Measurements from ENCODE around the gene ST3GAL5.

ST3GAL5 gene

DNA sequence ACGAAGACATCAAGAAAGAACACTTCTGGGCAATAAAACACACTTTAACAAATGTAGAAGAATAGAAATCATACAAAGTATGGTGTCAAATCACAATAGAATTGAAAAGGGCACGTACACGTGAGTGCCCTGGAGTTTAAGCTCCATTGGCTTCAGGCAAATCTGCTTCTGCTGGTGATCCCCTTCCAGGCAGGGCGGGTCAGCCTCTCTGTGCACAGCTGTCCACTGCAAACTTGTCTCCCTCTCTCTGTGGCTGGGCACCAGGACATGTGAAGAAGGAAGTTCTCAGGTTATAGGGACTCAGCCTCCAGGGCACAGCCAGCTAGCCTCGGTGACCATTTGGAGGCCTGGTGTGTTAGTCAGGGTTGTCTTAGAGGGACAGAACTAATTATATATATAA, 66.0 kb downstream of the ST3GAL5 start:
- H3K9ac ChIP-seq (ENCODE audit: low read depth in 1 of 2, low read length in 2 of 2): no peak overlapping the region
- H3K4me1 ChIP-seq (ENCODE audit: control insufficient read depth in 2 of 2, insufficient read depth in 2 of 2, low read length in 2 of 2): peaks cover 0 to 6% of the 10 kb centered on the region in 2 donors
- H3K4me3 ChIP-seq (ENCODE audit: low read length in 2 of 2): no peak overlapping the region
- H3K9me3 ChIP-seq (ENCODE audit: control insufficient read depth in 2 of 2, low read length in 2 of 2): no peaks in the 10 kb centered on the region
- peaks cover 0 to 2% of the 10 kb centered on the region in 2 donors for H3K27me3 ChIP-seq (ENCODE audit: control insufficient read depth in 2 of 2, insufficient read depth in 2 of 2, low read length in 2 of 2)
- no peaks in the 10 kb centered on the region for H3K36me3 ChIP-seq (ENCODE audit: control insufficient read depth in 2 of 2, insufficient read depth in 2 of 2, low read length in 2 of 2)
- no peak overlapping the region for H3K27ac ChIP-seq (ENCODE audit: low read depth in 2 of 2, low read length in 2 of 2)

DNA sequence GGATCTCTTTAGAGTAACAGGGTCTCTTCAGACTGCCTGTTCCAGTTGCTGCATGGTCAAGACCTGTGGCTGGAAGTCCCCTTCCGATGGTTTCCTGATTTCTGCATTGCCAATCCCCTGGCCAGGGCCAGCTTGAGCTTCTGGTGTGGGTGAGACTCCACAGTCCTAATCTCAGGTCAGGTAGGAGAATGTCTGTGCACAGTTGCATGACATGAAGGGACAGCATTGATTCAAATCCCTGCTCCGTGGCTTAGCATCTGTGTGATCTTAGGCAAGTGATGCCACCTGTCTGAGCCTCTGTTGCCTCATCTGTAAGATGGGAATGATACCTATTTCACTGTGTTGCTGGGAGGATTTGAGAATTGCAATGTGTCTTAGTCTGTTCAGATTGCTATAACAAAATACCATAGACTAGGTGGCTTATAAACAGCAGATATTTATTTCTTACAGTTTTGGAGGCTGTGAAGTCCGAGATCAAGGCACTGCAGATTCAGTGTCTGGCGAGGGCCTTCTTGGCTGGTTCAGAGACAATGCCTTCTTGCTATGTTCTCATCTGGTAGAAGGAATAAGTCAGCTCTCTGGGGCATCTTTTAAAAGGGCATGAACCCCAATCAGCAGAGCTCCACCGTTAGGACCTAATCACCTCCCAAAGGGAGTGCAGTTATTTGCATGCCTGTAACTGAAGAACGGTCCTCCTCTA, 68.8 kb downstream of the ST3GAL5 start:
- peaks cover 0 to 2% of the 10 kb centered on the region in 2 donors for H3K27me3 ChIP-seq (ENCODE audit: control insufficient read depth in 2 of 2, insufficient read depth in 2 of 2, low read length in 2 of 2)
- no peak overlapping the region for H3K4me3 ChIP-seq (ENCODE audit: low read length in 2 of 2)
- H3K9me3 ChIP-seq (ENCODE audit: control insufficient read depth in 2 of 2, low read length in 2 of 2): no peaks in the 10 kb centered on the region
- H3K4me1 ChIP-seq (ENCODE audit: control insufficient read depth in 2 of 2, insufficient read depth in 2 of 2, low read length in 2 of 2): no peaks in the 10 kb centered on the region
- H3K36me3 ChIP-seq (ENCODE audit: control insufficient read depth in 2 of 2, insufficient read depth in 2 of 2, low read length in 2 of 2): no peaks in the 10 kb centered on the region
- H3K27ac ChIP-seq (ENCODE audit: low read depth in 2 of 2, low read length in 2 of 2): no peak overlapping the region
- H3K9ac ChIP-seq (ENCODE audit: low read depth in 1 of 2, low read length in 2 of 2): no peak overlapping the region

DNA sequence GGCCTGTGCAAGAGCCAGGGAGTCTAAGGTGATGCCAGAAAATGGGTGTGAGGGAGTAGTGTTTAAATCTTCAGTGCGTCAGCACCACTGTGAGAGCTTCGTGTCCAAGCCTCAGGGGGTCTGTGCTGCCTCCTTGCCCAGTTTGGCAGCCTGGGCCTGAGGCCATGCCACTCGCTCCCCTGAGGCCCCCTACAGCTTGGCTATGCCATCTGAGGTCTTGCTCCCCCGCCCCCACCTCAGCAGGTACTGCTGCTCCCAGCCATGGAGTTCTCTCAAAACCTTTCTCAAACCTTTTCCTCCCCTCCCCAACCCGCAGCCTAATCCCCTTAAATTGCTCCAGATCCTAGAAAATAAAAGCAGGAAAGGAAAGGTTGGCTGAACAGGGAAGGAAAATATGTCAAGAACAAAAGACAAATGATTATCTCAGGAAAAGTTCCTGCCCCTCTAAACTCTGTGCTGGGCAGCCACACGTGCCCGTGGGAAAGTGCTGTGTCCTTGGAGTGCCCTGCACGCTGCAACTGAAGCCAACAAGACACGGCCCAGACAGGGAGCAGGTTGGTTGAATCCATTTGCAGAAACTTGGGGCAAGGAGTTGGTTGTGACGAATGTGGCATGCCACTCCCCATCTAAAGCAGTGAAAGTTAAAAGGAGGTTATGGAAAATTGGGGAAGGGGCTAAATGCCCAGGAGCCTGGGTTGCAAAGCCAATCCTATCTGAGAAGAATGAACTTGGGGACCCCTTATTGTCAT, 73.8 kb downstream of the ST3GAL5 start:
- no peak overlapping the region for H3K9ac ChIP-seq (ENCODE audit: low read depth in 1 of 2, low read length in 2 of 2)
- H3K9me3 ChIP-seq (ENCODE audit: control insufficient read depth in 2 of 2, low read length in 2 of 2): no peaks in the 10 kb centered on the region
- no peak overlapping the region for H3K4me3 ChIP-seq (ENCODE audit: low read length in 2 of 2)
- H3K4me1 ChIP-seq (ENCODE audit: control insufficient read depth in 2 of 2, insufficient read depth in 2 of 2, low read length in 2 of 2): peaks cover 7 to 11% of the 10 kb centered on the region in 2 donors
- no peak overlapping the region for H3K27ac ChIP-seq (ENCODE audit: low read depth in 2 of 2, low read length in 2 of 2)
- peaks cover 2 to 3% of the 10 kb centered on the region in 2 donors for H3K27me3 ChIP-seq (ENCODE audit: control insufficient read depth in 2 of 2, insufficient read depth in 2 of 2, low read length in 2 of 2)
- H3K36me3 ChIP-seq (ENCODE audit: control insufficient read depth in 2 of 2, insufficient read depth in 2 of 2, low read length in 2 of 2): no peaks in the 10 kb centered on the region

DNA sequence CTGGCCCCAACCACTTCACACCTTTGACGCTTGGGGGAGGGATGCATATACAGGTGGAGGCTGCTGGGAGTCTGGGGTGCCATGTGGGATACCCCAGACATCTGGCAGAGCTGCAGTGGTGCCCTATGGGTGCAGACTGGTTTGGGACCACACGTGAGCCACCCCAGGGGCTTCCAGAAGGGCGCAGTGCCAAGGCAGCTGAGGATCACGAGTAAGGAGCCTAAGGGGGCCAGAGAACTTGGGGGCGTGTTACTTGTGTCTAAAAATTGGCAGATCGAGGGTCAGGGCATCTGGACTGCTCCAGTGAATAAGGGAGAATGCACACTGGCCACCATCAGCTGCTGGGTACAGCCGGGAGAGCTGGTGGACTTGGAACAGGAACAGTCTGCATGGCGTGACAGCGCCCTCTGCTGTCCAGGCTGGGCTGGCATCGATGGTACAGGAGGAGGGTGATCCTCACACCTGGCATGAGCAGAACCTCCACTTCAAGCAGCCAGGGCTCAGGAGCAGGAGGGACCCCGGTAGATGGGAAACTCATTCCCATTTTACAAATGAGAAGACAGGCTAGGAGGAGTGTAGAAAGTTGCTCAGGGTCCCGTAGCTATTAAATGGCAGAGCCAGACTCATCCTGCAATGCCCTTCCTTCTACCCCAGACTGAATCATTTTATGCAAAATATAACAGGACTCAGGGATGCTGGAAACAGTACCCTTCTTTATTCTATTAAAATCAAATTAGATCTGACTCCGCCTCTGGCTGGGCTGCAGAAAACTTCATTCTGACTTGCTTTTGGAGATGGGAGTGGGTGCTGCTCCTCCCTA, 74.6 kb downstream of the ST3GAL5 start:
- peaks cover 7 to 11% of the 10 kb centered on the region in 2 donors for H3K4me1 ChIP-seq (ENCODE audit: control insufficient read depth in 2 of 2, insufficient read depth in 2 of 2, low read length in 2 of 2)

DNA sequence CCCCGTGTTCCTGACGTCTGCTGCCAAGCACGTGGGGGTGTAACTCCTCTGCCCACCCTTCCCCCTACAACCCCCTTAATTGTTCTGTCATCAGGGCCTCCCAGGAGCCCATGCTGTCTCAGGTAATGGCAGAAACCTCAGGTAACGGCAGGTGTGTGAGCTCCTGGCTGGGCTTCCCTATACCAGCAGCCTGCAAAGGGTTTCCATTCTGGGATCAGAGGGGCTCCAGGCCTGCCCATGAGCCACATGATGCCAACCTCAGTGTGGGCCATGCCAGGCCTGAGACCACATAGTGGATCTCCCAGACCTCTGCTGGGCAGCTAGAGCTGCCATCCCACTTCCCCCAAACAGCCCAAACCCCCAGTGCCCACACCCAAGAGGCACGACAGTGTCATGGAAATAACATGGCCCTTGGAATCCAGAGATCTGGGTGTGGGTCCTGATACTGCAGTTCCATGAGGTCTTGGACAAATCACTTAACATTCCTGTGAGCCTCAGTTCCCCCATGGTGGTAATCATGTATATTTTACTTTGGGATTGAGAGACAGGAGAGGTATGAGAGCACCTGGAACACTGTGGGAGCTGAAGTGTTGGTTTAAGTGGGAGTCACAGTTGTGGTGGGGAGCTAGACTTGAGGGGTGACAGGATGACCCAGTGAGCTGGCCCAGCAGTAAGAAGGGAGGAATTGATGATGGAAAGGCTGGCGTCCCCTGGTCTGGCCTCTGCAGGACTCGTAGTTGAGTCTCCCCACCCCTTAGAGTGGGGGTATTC, 75.4 kb downstream of the ST3GAL5 start:
- Histone ChIP-seq H3K9ac (ENCODE audit: low read depth in 1 of 2, low read length in 2 of 2) (no peak overlapping the region), H3K27ac (ENCODE audit: low read depth in 2 of 2, low read length in 2 of 2) (no peak overlapping the region), H3K27me3 (ENCODE audit: control insufficient read depth in 2 of 2, insufficient read depth in 2 of 2, low read length in 2 of 2) (peaks cover under 1 to 3% of the 10 kb centered on the region in 2 donors), H3K4me3 (ENCODE audit: low read length in 2 of 2) (no peak overlapping the region), H3K9me3 (ENCODE audit: control insufficient read depth in 2 of 2, low read length in 2 of 2) (no peaks in the 10 kb centered on the region), H3K36me3 (ENCODE audit: control insufficient read depth in 2 of 2, insufficient read depth in 2 of 2, low read length in 2 of 2) (no peaks in the 10 kb centered on the region), H3K4me1 (ENCODE audit: control insufficient read depth in 2 of 2, insufficient read depth in 2 of 2, low read length in 2 of 2) (peaks cover 7 to 11% of the 10 kb centered on the region in 2 donors)

More for the DNA sequence above, 74.6 kb downstream of the ST3GAL5 start:
- Histone ChIP-seq H3K27me3 (ENCODE audit: control insufficient read depth in 2 of 2, insufficient read depth in 2 of 2, low read length in 2 of 2) (peaks cover 2 to 3% of the 10 kb centered on the region in 2 donors), H3K27ac (ENCODE audit: low read depth in 2 of 2, low read length in 2 of 2) (no peak overlapping the region), H3K9ac (ENCODE audit: low read depth in 1 of 2, low read length in 2 of 2) (no peak overlapping the region), H3K9me3 (ENCODE audit: control insufficient read depth in 2 of 2, low read length in 2 of 2) (no peaks in the 10 kb centered on the region), H3K36me3 (ENCODE audit: control insufficient read depth in 2 of 2, insufficient read depth in 2 of 2, low read length in 2 of 2) (no peaks in the 10 kb centered on the region), H3K4me3 (ENCODE audit: low read length in 2 of 2) (no peak overlapping the region)

GRCh38 chr2:85812094-85812735, 76.6 kb downstream of the ST3GAL5 start:
- Histone ChIP-seq H3K36me3 (ENCODE audit: control insufficient read depth in 2 of 2, insufficient read depth in 2 of 2, low read length in 2 of 2) (no peaks in the 10 kb centered on the region), H3K9ac (ENCODE audit: low read depth in 1 of 2, low read length in 2 of 2) (no peak overlapping the region), H3K4me3 (ENCODE audit: low read length in 2 of 2) (no peak overlapping the region), H3K27ac (ENCODE audit: low read depth in 2 of 2, low read length in 2 of 2) (no peak overlapping the region), H3K4me1 (ENCODE audit: control insufficient read depth in 2 of 2, insufficient read depth in 2 of 2, low read length in 2 of 2) (peaks cover 7 to 11% of the 10 kb centered on the region in 2 donors), H3K27me3 (ENCODE audit: control insufficient read depth in 2 of 2, insufficient read depth in 2 of 2, low read length in 2 of 2) (peaks cover 0 to 3% of the 10 kb centered on the region in 2 donors), H3K9me3 (ENCODE audit: control insufficient read depth in 2 of 2, low read length in 2 of 2) (no peaks in the 10 kb centered on the region)

DNA sequence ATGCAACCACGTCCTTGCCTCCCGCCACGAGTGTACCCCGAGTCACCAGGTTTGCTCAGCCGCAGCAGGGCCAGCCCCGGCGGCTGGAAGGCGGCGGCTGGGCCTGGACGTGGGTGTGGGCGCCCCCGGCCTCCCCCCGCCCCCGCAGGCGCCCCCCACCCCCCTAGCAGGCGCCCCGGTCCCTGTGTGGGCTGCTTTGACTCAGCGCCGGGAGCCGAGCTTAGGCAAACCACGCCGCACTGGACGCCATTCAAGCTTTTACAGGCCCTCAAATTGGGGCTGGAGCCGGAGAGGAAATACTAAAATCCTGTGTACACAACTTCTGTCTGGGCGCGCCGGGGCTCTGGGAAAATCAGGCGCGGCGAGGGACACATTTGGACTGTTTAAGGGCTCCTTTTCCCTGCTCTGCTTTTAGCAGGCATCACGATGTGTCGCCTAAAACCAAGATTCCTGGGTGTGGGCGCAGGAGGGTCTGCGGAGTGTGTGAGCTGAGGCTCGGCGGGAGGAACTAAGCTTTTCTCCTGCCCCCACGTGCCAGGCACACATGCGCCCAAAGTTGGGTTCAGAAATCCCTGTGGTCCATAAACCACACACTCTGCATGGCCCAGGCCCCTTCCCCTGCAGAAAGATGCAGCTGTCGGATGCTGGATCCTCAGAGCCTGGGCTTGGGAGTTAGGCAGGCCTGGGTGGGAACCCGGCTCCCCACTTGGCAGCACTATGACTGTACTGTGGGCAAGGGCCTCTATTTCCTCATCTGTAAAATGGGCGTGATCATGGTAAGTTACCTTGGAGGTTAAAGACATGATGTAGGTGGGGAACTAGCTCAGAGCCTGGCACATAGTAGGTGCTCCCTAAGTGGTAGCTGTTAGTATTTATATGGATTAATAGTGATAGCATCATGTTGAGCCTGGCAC, 77.4 kb downstream of the ST3GAL5 start:
- Histone ChIP-seq H3K9ac (ENCODE audit: low read depth in 1 of 2, low read length in 2 of 2) (no peak overlapping the region), H3K4me1 (ENCODE audit: control insufficient read depth in 2 of 2, insufficient read depth in 2 of 2, low read length in 2 of 2) (peaks cover 11% of the 10 kb centered on the region in 2 donors), H3K27ac (ENCODE audit: low read depth in 2 of 2, low read length in 2 of 2) (peak overlapping the region in 1 of 2 donors; percentile 35), H3K4me3 (ENCODE audit: low read length in 2 of 2) (no peak overlapping the region), H3K9me3 (ENCODE audit: control insufficient read depth in 2 of 2, low read length in 2 of 2) (no peaks in the 10 kb centered on the region), H3K27me3 (ENCODE audit: control insufficient read depth in 2 of 2, insufficient read depth in 2 of 2, low read length in 2 of 2) (peaks cover 0 to 3% of the 10 kb centered on the region in 2 donors), H3K36me3 (ENCODE audit: control insufficient read depth in 2 of 2, insufficient read depth in 2 of 2, low read length in 2 of 2) (no peaks in the 10 kb centered on the region)

GRCh38 chr2:85810371-85811179, 78.2 kb downstream of the ST3GAL5 start:
- Histone ChIP-seq H3K27me3 (ENCODE audit: control insufficient read depth in 2 of 2, insufficient read depth in 2 of 2, low read length in 2 of 2) (peaks cover 0 to 3% of the 10 kb centered on the region in 2 donors), H3K36me3 (ENCODE audit: control insufficient read depth in 2 of 2, insufficient read depth in 2 of 2, low read length in 2 of 2) (no peaks in the 10 kb centered on the region), H3K9me3 (ENCODE audit: control insufficient read depth in 2 of 2, low read length in 2 of 2) (no peaks in the 10 kb centered on the region), H3K4me1 (ENCODE audit: control insufficient read depth in 2 of 2, insufficient read depth in 2 of 2, low read length in 2 of 2) (peaks cover 11% of the 10 kb centered on the region in 2 donors), H3K9ac (ENCODE audit: low read depth in 1 of 2, low read length in 2 of 2) (no peak overlapping the region), H3K27ac (ENCODE audit: low read depth in 2 of 2, low read length in 2 of 2) (no peak overlapping the region), H3K4me3 (ENCODE audit: low read length in 2 of 2) (no peak overlapping the region)

All from mucosa of rectum (tissue), 2 donors.